Karpas-422 (cell line): Measurements from ENCODE around the gene OBSCN. TPM values are rescaled to one million over a fixed set of nuclear protein-coding genes. Genes with fewer than 3 reads are reported as not detected.
A peak's percentile ranks its signal among the peaks of the same experiment; 100 is the strongest.

Experiments
- DNase-seq: peaks from one replicate; pipeline ENCODE4 v3.0.0-alpha.2; 2015
- H2AFZ ChIP-seq: fragments of 200-600 bp; sonication (generic); 2 replicates; pipeline ENCODE4 v1.6.1; 2014; ENCODE audit warnings: antibody characterized with exemption, low read length, mixed read lengths
- H3K27ac ChIP-seq: fragments of 200-600 bp; sonication (generic); 2 replicates; pipeline ENCODE4 v1.5.1; 2014; ENCODE audit warnings: mild to moderate bottlenecking, low read length, moderate library complexity
- H3K27me3 ChIP-seq: fragments of 200-600 bp; sonication (generic); 2 replicates; pipeline ENCODE4 v1.6.1; 2014; ENCODE audit warnings: low read length, mixed read lengths
- H3K36me3 ChIP-seq: fragments of 200-600 bp; sonication (generic); 2 replicates; pipeline ENCODE4 v1.6.1; 2014; ENCODE audit warnings: low read length, mixed read lengths; ENCODE audit not compliant: insufficient read depth
- H3K4me1 ChIP-seq: fragments of 200-600 bp; sonication (generic); 2 replicates; pipeline ENCODE4 v1.6.1; 2014; ENCODE audit warnings: mild to moderate bottlenecking, low read length, mixed read lengths
- H3K4me2 ChIP-seq: fragments of 200-600 bp; sonication (generic); 2 replicates; pipeline ENCODE4 v1.6.1; 2014; ENCODE audit warnings: low read length, low read depth, mild to moderate bottlenecking; ENCODE audit not compliant: poor library complexity, severe bottlenecking
- H3K4me3 ChIP-seq: fragments of 200-600 bp; sonication (generic); 2 replicates; pipeline ENCODE4 v1.5.1; 2014; ENCODE audit warnings: mild to moderate bottlenecking, antibody characterized with exemption, low read length, mixed read lengths
- H3K79me2 ChIP-seq: fragments of 200-600 bp; sonication (generic); 2 replicates; pipeline ENCODE4 v1.6.1; 2014; ENCODE audit warnings: mild to moderate bottlenecking, low read length, mixed read lengths
- H3K9ac ChIP-seq: fragments of 200-600 bp; sonication (generic); 2 replicates; pipeline ENCODE4 v1.6.0; 2014; ENCODE audit warnings: low read length
- H3K9me2 ChIP-seq: fragments of 200-600 bp; sonication (generic), shearing (Covaris generic); replicated peaks from 2 replicates; pipeline ENCODE4 v1.6.0; 2014; ENCODE audit warnings: mild to moderate bottlenecking, low read length, moderate library complexity; ENCODE audit not compliant: insufficient read depth
- H3K9me3 ChIP-seq: fragments of 300-700, 200-600 bp; sonication (generic); 2 replicates; pipeline ENCODE4 v1.6.1; 2014; ENCODE audit warnings: low read length, mixed read lengths
- H4K20me1 ChIP-seq: fragments of 200-600 bp; sonication (generic); 2 replicates; pipeline ENCODE4 v1.6.1; 2014; ENCODE audit warnings: mild to moderate bottlenecking, antibody characterized with exemption, low read length, low read depth; ENCODE audit not compliant: insufficient read depth
- total RNA-seq: library from RNA; depleted of rRNA; stranded (reverse); fragments of >200 nt; shearing (Covaris generic); gene quantifications from 2 replicates; pipeline ENCODE4 v1.2.3, GENCODE V29; 2014; ENCODE audit warnings: low replicate concordance

Gene OBSCN
- total RNA-seq, 1 experiment from 2014 or later, result 17.5 TPM

GRCh38 chr1:228275430-228276173, 67.8 kb downstream of the OBSCN start:
- no peak overlapping the region for H2AFZ ChIP-seq
- H3K4me2 ChIP-seq, result peak overlapping the region; percentile 66
- no peaks in the 10 kb centered on the region for H3K27me3 ChIP-seq
- no peaks in the 10 kb centered on the region for H4K20me1 ChIP-seq
- H3K9me3 ChIP-seq, result no peaks in the 10 kb centered on the region
- peak overlapping the region; percentile 55; the same call in 1 of the 2 replicates for H3K4me3 ChIP-seq
- DNase-seq, result peak; percentile 89
- H3K9me2 ChIP-seq, result no peaks in the 10 kb centered on the region
- H3K9ac ChIP-seq, result peak overlapping the region; percentile 50
- no peaks in the 10 kb centered on the region for H3K36me3 ChIP-seq
- no peaks in the 10 kb centered on the region for H3K79me2 ChIP-seq
- H3K27ac ChIP-seq, result no peak overlapping the region
- H3K4me1 ChIP-seq, result peaks cover 6% of the 10 kb centered on the region

GRCh38 chr1:228276174-228276831, 68.5 kb downstream of the OBSCN start:
- no peaks in the 10 kb centered on the region for H3K79me2 ChIP-seq
- no peak overlapping the region for H2AFZ ChIP-seq
- no peak overlapping the region for H3K4me2 ChIP-seq
- no peak overlapping the region for H3K4me3 ChIP-seq
- H3K9me2 ChIP-seq, result no peaks in the 10 kb centered on the region
- H4K20me1 ChIP-seq, result no peaks in the 10 kb centered on the region
- no peaks in the 10 kb centered on the region for H3K27me3 ChIP-seq
- no peaks in the 10 kb centered on the region for H3K9me3 ChIP-seq
- H3K27ac ChIP-seq, result no peak overlapping the region
- H3K4me1 ChIP-seq, result peaks cover 6% of the 10 kb centered on the region
- no peaks in the 10 kb centered on the region for H3K36me3 ChIP-seq
- no peak overlapping the region for H3K9ac ChIP-seq
- DNase-seq, result no peak

DNA sequence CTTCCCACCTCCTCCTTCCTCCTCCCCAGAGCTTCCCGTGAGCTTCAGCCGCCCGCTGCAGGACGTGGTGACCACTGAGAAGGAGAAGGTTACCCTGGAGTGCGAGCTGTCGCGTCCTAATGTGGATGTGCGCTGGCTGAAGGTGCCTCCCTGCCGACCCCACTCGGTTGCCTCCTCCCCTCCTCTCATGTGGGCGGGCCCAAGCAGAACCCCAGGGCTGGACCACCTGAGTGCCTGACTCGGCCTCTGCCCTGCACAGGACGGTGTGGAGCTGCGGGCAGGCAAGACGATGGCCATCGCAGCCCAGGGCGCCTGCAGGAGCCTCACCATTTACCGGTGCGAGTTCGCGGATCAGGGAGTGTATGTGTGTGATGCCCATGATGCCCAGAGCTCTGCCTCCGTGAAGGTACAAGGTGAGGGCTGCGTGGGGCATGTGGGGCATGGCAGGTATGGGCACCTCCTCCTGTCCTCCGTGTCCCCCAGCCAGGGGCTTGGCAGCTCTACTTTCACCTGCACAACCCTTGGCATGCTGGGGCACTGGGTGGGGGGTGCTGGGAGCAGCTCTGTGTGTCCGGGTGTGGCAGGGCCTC, 69.2 kb downstream of the OBSCN start:
- Histone ChIP-seq H3K79me2 (no peaks in the 10 kb centered on the region), H2AFZ (no peak overlapping the region), H3K9me3 (no peaks in the 10 kb centered on the region), H3K9ac (no peak overlapping the region), H3K4me3 (no peak overlapping the region), H3K27me3 (no peaks in the 10 kb centered on the region), H3K36me3 (no peaks in the 10 kb centered on the region), H4K20me1 (no peaks in the 10 kb centered on the region), H3K9me2 (no peaks in the 10 kb centered on the region), H3K4me2 (no peak overlapping the region), H3K27ac (no peak overlapping the region), H3K4me1 (peaks cover 6% of the 10 kb centered on the region)
- DNase-seq, result no peak

DNA sequence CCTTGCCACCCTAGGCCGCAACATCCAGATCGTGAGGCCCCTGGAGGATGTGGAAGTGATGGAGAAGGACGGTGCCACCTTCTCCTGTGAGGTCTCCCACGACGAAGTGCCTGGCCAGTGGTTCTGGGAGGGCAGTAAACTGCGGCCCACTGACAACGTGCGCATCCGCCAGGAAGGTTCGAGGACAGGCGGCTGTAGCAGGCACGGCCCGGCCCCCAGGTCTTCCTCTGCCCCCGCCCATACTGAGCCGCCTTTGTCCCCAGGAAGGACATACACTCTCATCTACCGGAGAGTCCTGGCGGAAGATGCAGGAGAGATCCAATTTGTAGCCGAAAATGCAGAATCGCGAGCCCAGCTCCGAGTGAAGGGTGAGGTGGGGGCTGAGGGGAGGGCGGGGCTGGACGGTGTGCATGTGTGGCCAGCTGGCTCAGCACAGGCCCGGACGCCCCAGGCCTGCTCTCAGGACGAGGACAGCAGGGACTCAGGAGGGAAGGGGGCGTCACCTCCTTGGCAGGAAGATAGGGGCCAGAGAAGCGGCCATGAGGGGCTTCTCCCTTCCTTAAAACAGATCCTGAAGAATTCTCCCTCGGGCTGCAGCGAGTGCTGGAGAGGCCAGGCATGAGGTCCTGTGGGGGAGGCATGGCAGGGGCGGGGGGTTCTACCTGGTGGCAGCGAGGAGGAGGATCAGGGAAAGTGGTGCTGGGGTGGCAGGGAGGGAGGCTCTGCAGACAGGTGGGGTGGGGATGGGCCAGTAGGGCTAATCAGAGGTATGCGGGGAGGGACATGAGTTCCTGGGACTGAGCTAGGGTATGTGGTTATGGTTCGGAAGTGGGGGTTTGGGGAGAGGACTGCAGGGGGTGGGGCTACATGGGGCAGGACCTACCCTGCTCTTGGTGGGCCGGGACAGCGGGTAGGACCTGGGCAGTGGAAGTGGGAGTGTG, 69.9 kb downstream of the OBSCN start:
- H3K9me3 ChIP-seq, result no peaks in the 10 kb centered on the region
- H3K27me3 ChIP-seq, result no peaks in the 10 kb centered on the region
- H3K4me3 ChIP-seq, result no peak overlapping the region
- H4K20me1 ChIP-seq, result no peaks in the 10 kb centered on the region
- H3K79me2 ChIP-seq, result no peaks in the 10 kb centered on the region
- H3K9ac ChIP-seq, result no peak overlapping the region
- DNase-seq, result no peak
- H3K4me2 ChIP-seq, result no peak overlapping the region
- H2AFZ ChIP-seq, result no peak overlapping the region
- H3K4me1 ChIP-seq, result peaks cover 6% of the 10 kb centered on the region
- H3K36me3 ChIP-seq, result no peaks in the 10 kb centered on the region
- no peak overlapping the region for H3K27ac ChIP-seq
- H3K9me2 ChIP-seq, result no peaks in the 10 kb centered on the region

DNA sequence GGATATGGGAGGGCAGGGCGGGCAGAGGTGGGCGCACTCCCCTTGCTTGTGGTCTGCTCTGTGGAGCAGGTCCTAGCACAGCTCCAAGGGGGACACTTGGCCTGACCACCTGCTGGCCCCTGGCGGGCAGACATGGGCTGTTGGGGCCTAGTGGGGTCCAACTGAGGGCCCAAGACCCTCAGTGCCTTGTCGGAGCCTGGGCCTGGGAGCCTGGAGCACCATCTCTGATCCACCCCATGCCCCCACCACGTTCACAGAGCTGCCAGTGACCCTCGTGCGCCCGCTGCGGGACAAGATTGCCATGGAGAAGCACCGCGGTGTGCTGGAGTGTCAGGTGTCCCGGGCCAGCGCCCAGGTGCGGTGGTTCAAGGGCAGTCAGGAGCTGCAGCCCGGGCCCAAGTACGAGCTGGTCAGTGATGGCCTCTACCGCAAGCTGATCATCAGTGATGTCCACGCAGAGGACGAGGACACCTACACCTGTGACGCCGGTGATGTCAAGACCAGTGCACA, 70.6 kb downstream of the OBSCN start:
- Histone ChIP-seq H3K27ac (no peak overlapping the region), H2AFZ (no peak overlapping the region), H3K9me3 (no peaks in the 10 kb centered on the region), H3K27me3 (no peaks in the 10 kb centered on the region), H3K4me3 (no peak overlapping the region), H3K9ac (no peak overlapping the region), H4K20me1 (no peaks in the 10 kb centered on the region), H3K4me2 (no peak overlapping the region), H3K36me3 (no peaks in the 10 kb centered on the region), H3K4me1 (peaks cover 6% of the 10 kb centered on the region), H3K9me2 (no peaks in the 10 kb centered on the region), H3K79me2 (no peaks in the 10 kb centered on the region)
- DNase-seq, result no peak

- no peak overlapping the region for H3K4me3 ChIP-seq
- H3K9me3 ChIP-seq, result no peaks in the 10 kb centered on the region
- H3K27me3 ChIP-seq, result no peaks in the 10 kb centered on the region
- H3K4me1 ChIP-seq, result peaks cover 6% of the 10 kb centered on the region
- H3K36me3 ChIP-seq, result no peaks in the 10 kb centered on the region
- no peak overlapping the region for H2AFZ ChIP-seq
- DNase-seq, result no peak
- no peaks in the 10 kb centered on the region for H4K20me1 ChIP-seq
- H3K9ac ChIP-seq, result no peak overlapping the region
- H3K9me2 ChIP-seq, result no peaks in the 10 kb centered on the region
- no peak overlapping the region for H3K27ac ChIP-seq
- H3K4me2 ChIP-seq, result no peak overlapping the region
- no peaks in the 10 kb centered on the region for H3K79me2 ChIP-seq
Measured at GRCh38 chr1:228279011-228279721, 71.3 kb downstream of the OBSCN start.

GRCh38 chr1:228279722-228280105, 71.9 kb downstream of the OBSCN start:
- H3K36me3 ChIP-seq, result no peaks in the 10 kb centered on the region
- H4K20me1 ChIP-seq, result no peaks in the 10 kb centered on the region
- no peak overlapping the region for H3K27ac ChIP-seq
- no peak overlapping the region for H3K4me2 ChIP-seq
- H3K4me3 ChIP-seq, result no peak overlapping the region
- no peaks in the 10 kb centered on the region for H3K79me2 ChIP-seq
- no peak overlapping the region for H2AFZ ChIP-seq
- DNase-seq, result no peak
- H3K4me1 ChIP-seq, result peaks cover 6% of the 10 kb centered on the region
- H3K9ac ChIP-seq, result no peak overlapping the region
- H3K27me3 ChIP-seq, result no peaks in the 10 kb centered on the region
- no peaks in the 10 kb centered on the region for H3K9me2 ChIP-seq
- H3K9me3 ChIP-seq, result no peaks in the 10 kb centered on the region
